GM12873 (cell line): ENCODE measurements around the gene TRMT61B.

Experiments
- TF ChIP-seq, protein P1 (sequence below): IDR thresholded peaks from 2 replicates; pipeline ENCODE4 v1.5.1; 2012; ENCODE audit warnings: low read depth, mild to moderate bottlenecking, moderate library complexity, low read length, control low read depth; ENCODE audit not compliant: insufficient read depth; ENCODE audit errors: missing control alignments

Gene TRMT61B

DNA sequence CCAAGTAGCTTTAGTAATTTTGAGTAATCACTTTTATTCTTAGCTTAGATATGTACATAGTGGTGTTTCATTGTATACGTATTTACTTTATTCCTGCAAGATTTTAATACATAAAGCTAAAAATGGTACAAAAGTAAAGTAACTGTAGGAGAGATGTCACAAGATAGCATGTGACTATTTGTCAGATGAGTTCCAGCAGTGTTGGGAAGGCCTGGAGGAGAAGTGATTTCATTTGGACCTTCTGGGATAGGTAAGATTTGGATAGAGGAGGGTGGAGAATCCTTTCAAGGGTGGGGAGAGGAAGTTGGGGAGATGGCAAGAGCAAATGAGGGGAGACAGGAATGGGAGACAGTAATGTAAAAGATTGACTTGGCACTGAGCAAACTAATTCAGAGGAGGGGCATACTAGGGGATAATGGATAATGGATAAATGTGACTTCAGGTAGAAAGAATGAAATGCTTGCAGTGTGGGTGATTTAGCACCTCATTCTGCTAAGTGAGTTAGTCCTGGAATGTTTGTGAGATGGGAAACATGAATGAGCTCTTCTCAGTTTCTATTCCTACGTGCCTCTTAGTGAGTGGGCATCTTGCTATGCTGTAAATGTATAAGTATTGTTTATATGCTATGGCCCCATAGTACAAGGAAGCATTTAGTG is 34.8 kb upstream of the TRMT61B start:
- TF ChIP-seq, protein P1, sequence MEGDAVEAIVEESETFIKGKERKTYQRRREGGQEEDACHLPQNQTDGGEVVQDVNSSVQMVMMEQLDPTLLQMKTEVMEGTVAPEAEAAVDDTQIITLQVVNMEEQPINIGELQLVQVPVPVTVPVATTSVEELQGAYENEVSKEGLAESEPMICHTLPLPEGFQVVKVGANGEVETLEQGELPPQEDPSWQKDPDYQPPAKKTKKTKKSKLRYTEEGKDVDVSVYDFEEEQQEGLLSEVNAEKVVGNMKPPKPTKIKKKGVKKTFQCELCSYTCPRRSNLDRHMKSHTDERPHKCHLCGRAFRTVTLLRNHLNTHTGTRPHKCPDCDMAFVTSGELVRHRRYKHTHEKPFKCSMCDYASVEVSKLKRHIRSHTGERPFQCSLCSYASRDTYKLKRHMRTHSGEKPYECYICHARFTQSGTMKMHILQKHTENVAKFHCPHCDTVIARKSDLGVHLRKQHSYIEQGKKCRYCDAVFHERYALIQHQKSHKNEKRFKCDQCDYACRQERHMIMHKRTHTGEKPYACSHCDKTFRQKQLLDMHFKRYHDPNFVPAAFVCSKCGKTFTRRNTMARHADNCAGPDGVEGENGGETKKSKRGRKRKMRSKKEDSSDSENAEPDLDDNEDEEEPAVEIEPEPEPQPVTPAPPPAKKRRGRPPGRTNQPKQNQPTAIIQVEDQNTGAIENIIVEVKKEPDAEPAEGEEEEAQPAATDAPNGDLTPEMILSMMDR: no peak

DNA sequence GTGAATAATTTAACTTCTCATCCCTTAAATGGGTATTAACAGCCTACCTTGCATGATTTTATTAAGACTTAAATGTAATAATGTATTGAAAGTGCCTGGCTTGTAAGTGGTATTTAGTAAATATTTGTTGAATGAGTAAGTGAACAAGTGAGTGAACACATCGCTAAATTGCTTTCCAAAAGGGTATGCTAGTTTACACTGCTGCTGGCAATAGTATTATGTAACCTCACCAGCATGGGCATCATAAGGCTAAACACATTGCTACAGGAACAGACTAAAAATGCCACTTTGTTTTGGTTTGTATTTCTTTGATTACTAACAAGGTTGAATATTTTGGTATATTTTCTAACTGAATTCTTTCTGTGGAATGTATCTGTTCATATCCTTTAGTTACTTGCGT is 34.2 kb upstream of the TRMT61B start:
- TF ChIP-seq, protein P1: no peak

DNA sequence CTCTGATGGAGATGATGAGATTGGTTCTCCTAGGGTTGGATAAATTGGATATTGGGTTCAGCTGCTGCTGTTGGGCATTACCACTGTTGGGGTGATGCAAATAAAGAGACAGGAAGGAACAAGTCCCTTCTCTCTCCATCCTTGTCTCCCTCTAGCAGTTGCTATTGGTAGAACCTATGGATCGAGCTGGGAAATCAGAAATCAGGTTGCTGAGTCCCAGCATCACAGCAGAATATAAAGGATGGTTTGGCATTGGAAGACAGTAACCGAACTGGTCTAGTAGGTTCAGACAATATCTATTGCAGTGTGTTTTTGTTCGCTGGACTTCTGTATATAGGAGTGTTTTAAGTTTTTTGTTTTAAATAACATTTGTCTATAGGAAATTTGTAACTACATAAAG is 32.5 kb upstream of the TRMT61B start:
- TF ChIP-seq, protein P1: no peak

DNA sequence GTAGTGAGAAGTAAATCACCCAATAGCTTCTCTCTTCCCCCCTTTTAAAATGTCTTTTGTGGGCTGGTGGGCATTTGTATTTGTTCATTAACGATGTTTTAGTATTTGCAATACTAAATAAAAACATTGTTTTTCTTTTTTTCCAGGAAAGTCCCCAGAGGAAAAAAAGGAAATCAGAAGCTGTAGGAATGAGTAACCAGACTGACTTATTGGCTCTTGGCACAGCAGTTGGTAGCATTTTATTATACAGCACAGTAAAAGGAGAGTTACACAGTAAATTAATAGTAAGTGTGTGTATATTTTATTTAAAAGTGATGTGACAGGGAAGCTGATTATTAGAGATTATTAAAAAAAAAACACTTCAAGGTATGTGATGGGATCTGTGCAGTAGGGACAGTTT is 31.7 kb upstream of the TRMT61B start:
- TF ChIP-seq, protein P1: no peak

DNA sequence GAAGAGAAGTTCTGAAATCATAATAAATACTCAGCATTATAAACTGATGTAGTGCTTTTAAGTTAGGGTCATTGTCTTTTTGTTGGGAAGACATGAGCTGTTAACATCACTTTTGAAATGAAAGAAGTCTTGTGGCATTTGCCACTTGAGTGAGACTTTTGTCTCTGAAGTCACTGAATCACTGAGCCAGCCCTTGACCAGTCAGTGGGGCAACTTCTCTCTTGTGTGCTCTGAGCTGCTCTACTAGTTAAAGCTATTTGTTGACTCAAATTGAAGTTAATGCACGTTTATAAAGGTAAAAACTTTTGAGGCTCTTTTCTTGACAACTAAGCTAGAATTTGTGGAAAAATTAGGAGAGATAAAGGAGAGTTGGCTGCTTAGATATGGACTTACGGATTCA is 31.1 kb upstream of the TRMT61B start:
- TF ChIP-seq, protein P1: no peak

DNA sequence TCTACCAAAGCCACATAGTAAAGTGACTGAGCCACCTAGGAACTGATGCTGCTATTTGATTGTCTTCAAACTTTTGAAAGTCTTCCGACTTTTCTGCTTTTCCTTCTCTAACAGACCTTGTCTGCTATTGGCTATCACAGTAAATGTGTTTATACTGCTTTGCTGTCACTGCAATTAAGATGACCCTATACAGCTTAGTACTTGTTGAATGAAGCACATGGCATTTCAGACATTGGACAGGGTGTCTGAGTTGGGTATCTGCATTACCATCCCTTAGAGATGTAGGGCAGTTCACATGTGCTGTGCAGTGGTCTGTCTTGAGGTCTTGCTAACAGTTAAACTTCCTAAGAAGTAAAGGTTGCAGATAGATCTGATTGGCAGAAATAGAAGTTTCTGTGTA is 27.9 kb upstream of the TRMT61B start:
- TF ChIP-seq, protein P1: no peak

DNA sequence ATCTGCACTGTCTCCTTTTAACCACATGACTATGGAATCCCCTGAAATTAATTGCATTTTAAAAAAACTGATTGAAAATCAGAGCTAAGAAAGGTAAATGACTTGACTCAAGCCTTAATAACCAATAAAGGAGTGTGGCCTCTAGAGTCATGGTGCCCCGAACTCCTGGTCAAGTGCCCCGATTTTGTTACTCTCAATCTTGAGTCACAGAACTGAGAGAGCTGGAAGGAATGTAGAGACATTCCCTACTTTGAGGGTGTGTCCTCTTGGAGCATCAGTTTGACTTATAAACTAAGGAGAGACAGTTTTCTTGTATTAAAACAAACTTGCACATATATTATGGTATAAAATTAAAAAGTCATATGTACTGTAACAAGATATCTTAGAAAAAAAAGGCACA is 26.8 kb upstream of the TRMT61B start:
- TF ChIP-seq, protein P1: no peak
